Measurements from ENCODE around the gene CDK10.

DNA sequence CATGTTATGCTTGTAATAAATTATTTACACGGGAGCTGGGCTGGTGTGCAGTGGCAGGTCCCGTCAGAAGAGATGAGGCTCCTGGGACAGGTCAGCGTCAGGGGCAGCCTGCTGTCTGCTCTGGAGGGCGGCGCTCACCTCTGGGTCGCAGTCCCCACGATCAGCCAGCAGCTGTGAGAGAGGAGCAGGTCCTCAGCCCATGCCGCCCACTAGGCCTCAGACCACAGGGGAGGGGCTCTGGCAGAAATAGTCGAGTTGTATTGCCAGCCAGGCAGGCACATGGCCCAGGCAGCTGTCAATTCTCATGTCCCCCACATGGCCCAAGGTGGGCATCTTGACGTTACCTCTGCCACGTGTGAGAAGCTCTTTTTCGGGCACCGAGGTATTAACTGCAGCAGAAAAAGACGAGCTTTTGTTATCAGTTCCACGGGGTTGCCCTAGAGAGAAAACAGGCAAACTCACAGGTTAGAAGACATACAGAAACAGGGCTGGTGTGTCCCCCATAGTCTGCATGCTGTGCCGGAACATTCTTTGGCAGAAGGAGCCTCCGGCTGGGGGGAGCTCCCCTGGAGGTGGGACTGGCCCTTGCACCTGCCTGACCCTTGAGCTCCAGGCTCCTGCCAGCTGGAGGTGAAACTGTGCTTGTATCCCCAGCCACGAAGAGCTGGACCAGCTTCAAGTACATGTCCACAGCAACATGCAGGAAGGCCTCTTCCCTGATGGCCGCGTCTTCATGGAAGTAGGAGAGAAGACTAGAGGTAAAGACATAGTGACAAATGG, 52.2 kb downstream of the CDK10 start:
- TF ChIP-seq CEBPB (IDR thresholded peaks at IDR 0.05) (no peak), EGR1 (IDR thresholded peaks at IDR 0.05) (no peak), EP300 (IDR thresholded peaks at IDR 0.05; ENCODE audit: borderline replicate concordance) (no peak)
- TF ChIP-seq, protein P1, sequence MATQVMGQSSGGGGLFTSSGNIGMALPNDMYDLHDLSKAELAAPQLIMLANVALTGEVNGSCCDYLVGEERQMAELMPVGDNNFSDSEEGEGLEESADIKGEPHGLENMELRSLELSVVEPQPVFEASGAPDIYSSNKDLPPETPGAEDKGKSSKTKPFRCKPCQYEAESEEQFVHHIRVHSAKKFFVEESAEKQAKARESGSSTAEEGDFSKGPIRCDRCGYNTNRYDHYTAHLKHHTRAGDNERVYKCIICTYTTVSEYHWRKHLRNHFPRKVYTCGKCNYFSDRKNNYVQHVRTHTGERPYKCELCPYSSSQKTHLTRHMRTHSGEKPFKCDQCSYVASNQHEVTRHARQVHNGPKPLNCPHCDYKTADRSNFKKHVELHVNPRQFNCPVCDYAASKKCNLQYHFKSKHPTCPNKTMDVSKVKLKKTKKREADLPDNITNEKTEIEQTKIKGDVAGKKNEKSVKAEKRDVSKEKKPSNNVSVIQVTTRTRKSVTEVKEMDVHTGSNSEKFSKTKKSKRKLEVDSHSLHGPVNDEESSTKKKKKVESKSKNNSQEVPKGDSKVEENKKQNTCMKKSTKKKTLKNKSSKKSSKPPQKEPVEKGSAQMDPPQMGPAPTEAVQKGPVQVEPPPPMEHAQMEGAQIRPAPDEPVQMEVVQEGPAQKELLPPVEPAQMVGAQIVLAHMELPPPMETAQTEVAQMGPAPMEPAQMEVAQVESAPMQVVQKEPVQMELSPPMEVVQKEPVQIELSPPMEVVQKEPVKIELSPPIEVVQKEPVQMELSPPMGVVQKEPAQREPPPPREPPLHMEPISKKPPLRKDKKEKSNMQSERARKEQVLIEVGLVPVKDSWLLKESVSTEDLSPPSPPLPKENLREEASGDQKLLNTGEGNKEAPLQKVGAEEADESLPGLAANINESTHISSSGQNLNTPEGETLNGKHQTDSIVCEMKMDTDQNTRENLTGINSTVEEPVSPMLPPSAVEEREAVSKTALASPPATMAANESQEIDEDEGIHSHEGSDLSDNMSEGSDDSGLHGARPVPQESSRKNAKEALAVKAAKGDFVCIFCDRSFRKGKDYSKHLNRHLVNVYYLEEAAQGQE (IDR thresholded peaks at IDR 0.05; ENCODE audit: low read depth) = no peak

Measured in Ishikawa (cell line).